Measurements from ENCODE around the gene GUCD1.

DNA sequence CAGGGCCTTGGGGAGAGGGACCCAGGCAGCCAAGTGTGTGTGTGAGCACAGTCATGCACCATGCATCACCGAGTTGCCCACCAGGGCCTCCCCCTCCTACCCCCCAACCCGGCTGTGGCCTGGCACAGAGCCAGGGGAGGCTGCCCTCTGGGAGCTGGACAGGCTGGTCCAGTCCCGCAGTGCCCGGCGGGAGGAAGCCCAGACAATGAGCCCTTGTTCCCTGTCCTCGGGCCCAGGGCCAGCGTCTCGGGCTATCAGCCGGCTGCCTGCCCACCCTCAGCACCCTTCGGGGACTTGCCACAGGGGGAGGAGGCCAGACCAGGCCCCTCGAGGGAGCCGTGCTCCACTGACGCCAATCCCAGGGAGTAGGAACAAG is 33.4 kb upstream of the GUCD1 start:
- no peak for TF ChIP-seq POLR2A (IDR thresholded peaks at IDR 0.05)
- TF ChIP-seq, protein P1, sequence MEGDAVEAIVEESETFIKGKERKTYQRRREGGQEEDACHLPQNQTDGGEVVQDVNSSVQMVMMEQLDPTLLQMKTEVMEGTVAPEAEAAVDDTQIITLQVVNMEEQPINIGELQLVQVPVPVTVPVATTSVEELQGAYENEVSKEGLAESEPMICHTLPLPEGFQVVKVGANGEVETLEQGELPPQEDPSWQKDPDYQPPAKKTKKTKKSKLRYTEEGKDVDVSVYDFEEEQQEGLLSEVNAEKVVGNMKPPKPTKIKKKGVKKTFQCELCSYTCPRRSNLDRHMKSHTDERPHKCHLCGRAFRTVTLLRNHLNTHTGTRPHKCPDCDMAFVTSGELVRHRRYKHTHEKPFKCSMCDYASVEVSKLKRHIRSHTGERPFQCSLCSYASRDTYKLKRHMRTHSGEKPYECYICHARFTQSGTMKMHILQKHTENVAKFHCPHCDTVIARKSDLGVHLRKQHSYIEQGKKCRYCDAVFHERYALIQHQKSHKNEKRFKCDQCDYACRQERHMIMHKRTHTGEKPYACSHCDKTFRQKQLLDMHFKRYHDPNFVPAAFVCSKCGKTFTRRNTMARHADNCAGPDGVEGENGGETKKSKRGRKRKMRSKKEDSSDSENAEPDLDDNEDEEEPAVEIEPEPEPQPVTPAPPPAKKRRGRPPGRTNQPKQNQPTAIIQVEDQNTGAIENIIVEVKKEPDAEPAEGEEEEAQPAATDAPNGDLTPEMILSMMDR (IDR thresholded peaks at IDR 0.05 in 4 of 5, conservative IDR thresholded peaks at IDR 0.05 in 1 of 5), result no peak
